Endothelial cell of umbilical vein (primary cell): ENCODE measurements around the gene GJB3. TPM values are rescaled to one million over a fixed set of nuclear protein-coding genes. Genes with fewer than 3 reads are reported as not detected.

ENCODE experiments used
- BruUV-seq: library from RNA; stranded (reverse); fragments of 400-500 nt; replicated peaks from 2 replicates; lab custom pipeline; 2021; lab: Mats Ljungman, UMichigan
- CTCF ChIA-PET: fragments of 300-600, 350-600 bp; sonication (Branson Sonifier 250); formaldehyde crosslinking; loops from one replicate; lab custom pipeline; 2021; ENCODE audit warnings: antibody characterized with exemption, inconsistent platforms; lab: Charles Lee
- POLR2A ChIA-PET: fragments of 300-600, 350-600 bp; sonication (Branson Sonifier 250); formaldehyde crosslinking; loops from one replicate; lab custom pipeline; 2021; ENCODE audit warnings: antibody characterized with exemption, inconsistent platforms; lab: Charles Lee
- DNase-seq: peaks from one replicate; pipeline ENCODE4 v3.0.0-alpha.2; 2011; ENCODE audit warnings: low read depth, low spot score
- FAIRE-seq: peaks from 2 replicates; lab custom pipeline; 2011; peaks lifted over from hg19 to GRCh38; lab: Jason Lieb, UNC
- H2AFZ ChIP-seq: 2 replicates; pipeline ENCODE4 v1.6.0; 2012; ENCODE audit warnings: low read depth, low read length, control low read depth, inconsistent platforms
- H3K27ac ChIP-seq: 2 replicates; pipeline ENCODE4 v1.5.1; 2011; ENCODE audit warnings: low read depth, mild to moderate bottlenecking, control low read depth, low read length, moderate library complexity; ENCODE audit not compliant: insufficient read depth
- H3K27me3 ChIP-seq, 2 experiments: 2 replicates each; pipeline versions ENCODE4 v1.6.0 to v1.6.1; 2011; ENCODE audit warnings: low read length in 2 of 2, mixed read lengths in 1 of 2; ENCODE audit not compliant: control insufficient read depth in 2 of 2, insufficient read depth in 2 of 2
- H3K36me3 ChIP-seq, 2 experiments: 2 replicates in 1 of 2; 3 replicates in 1 of 2; pipeline ENCODE4 v1.5.1; 2011; ENCODE audit warnings: low read length in 2 of 2, mild to moderate bottlenecking in 1 of 2, moderate library complexity in 1 of 2; ENCODE audit not compliant: control insufficient read depth in 2 of 2, insufficient read depth in 2 of 2; ENCODE audit errors: extremely low read depth in 1 of 2
- H3K4me1 ChIP-seq: 3 replicates; pipeline ENCODE4 v1.5.1; 2011; ENCODE audit warnings: mild to moderate bottlenecking, low read length; ENCODE audit not compliant: control insufficient read depth, insufficient read depth; ENCODE audit errors: extremely low read depth
- H3K4me2 ChIP-seq: 2 replicates; pipeline ENCODE4 v1.6.1; 2011; ENCODE audit warnings: low read length, control low read depth, mixed read lengths; ENCODE audit not compliant: insufficient read depth
- H3K4me3 ChIP-seq, 3 experiments: fragments of 200-600 bp in 1 of 3; sonication (generic), shearing (Covaris generic) in 1 of 3; replicated peaks in 1 of 3; 2 replicates each; pipeline ENCODE4 v1.5.1; 2011 to 2016; ENCODE audit warnings: control low read depth in 3 of 3, low read length in 3 of 3, mild to moderate bottlenecking in 2 of 3, inconsistent platforms in 1 of 3, low read depth in 1 of 3, moderate library complexity in 1 of 3; ENCODE audit not compliant: insufficient read depth in 1 of 3
- H3K79me2 ChIP-seq: 2 replicates; pipeline ENCODE4 v1.6.0; 2012; ENCODE audit warnings: low read length, inconsistent platforms; ENCODE audit not compliant: control insufficient read depth, insufficient read depth
- H3K9ac ChIP-seq: replicated peaks from 2 replicates; pipeline ENCODE3; 2011; ENCODE audit warnings: low read length, control low read depth; ENCODE audit not compliant: insufficient read depth; ENCODE audit errors: extremely low read depth
- H3K9me1 ChIP-seq: replicated peaks from 3 replicates; pipeline ENCODE4 v1.6.0; 2011; ENCODE audit warnings: mild to moderate bottlenecking, low read length; ENCODE audit not compliant: control insufficient read depth, insufficient read depth; ENCODE audit errors: extremely low read depth
- H3K9me3 ChIP-seq: replicated peaks from 2 replicates; pipeline ENCODE4 v1.5.1; 2012; ENCODE audit warnings: low read length, inconsistent platforms; ENCODE audit not compliant: control insufficient read depth, insufficient read depth
- H4K20me1 ChIP-seq: replicated peaks from 2 replicates; pipeline ENCODE3; 2011; ENCODE audit warnings: mild to moderate bottlenecking, low read length; ENCODE audit not compliant: control insufficient read depth, insufficient read depth; ENCODE audit errors: extremely low read depth
- CTCF ChIP-seq, 2 donors: IDR thresholded peaks; 1 replicate in 1 of 2; 2 replicates in 1 of 2; pipeline ENCODE4 v1.5.1; 2011; ENCODE audit warnings: low read length in 2 of 2, mild to moderate bottlenecking in 2 of 2, moderate library complexity in 2 of 2, control low read depth in 1 of 2, inconsistent platforms in 1 of 2, low read depth in 1 of 2; ENCODE audit not compliant: insufficient read depth in 1 of 2; ENCODE audit errors: extremely low read depth in 1 of 2
- EZH2 ChIP-seq: IDR thresholded peaks from 2 replicates; pipeline ENCODE4 v1.6.1; 2012; ENCODE audit warnings: borderline replicate concordance, low read depth, mild to moderate bottlenecking, moderate library complexity, low read length, inconsistent platforms; ENCODE audit not compliant: severe bottlenecking
- FOS ChIP-seq: IDR thresholded peaks from 2 replicates; pipeline ENCODE4 v1.6.1; 2011; ENCODE audit warnings: mild to moderate bottlenecking, low read length, moderate library complexity, borderline replicate concordance; ENCODE audit not compliant: insufficient read depth
- GATA2 ChIP-seq: IDR thresholded peaks from 2 replicates; pipeline ENCODE4 v1.7.0; 2011; ENCODE audit warnings: low read depth, mild to moderate bottlenecking, moderate library complexity, mixed read lengths, low read length; ENCODE audit not compliant: insufficient read length, insufficient read depth
- JUN ChIP-seq: IDR thresholded peaks from 2 replicates; pipeline ENCODE4 v1.6.1; 2011; ENCODE audit warnings: borderline replicate concordance, low read depth; ENCODE audit not compliant: insufficient read length, insufficient read depth
- MAX ChIP-seq: IDR thresholded peaks from 2 replicates; pipeline ENCODE4 v1.6.1; 2011; ENCODE audit not compliant: insufficient read depth, insufficient read length
- MYC ChIP-seq: IDR thresholded peaks from one replicate; pipeline ENCODE4 v1.6.1; 2011; ENCODE audit warnings: mild to moderate bottlenecking, low read depth, low read length
- POLR2A ChIP-seq: IDR thresholded peaks from 2 replicates; pipeline ENCODE4 v1.6.1; 2012; ENCODE audit warnings: low read depth, mild to moderate bottlenecking, control low read depth, low read length
- POLR2AphosphoS5 ChIP-seq: IDR thresholded peaks from 2 replicates; pipeline ENCODE4 v1.6.1; 2012; ENCODE audit warnings: low read depth, mild to moderate bottlenecking, control low read depth, low read length, moderate library complexity; ENCODE audit not compliant: insufficient read depth
- dilution Hi-C: fragments of 300-500 bp; cut with MboI; formaldehyde crosslinking; loops from one replicate; pipeline ENCODE4 v1.15.0; 2019; ENCODE audit warnings: low sequenced_read_pairs; ENCODE audit not compliant: extremely low pct_ligation_motif_present
- intact Hi-C: fragments of 100-400 bp; cut with micrococcal nuclease; formaldehyde crosslinking; loops from one replicate; pipeline ENCODE4 v1.10.0; 2022
- polyA plus RNA-seq, 4 experiments: library from polyadenylated mRNA; depleted of rRNA in 3 of 4; stranded (reverse) in 3 of 4; unstranded in 1 of 4; fragments of >200 nt; gene quantifications; 2 replicates each; pipeline versions ENCODE4 v1.2.1 to v1.2.3, GENCODE V29; 2011 to 2012; ENCODE audit warnings: missing spikeins in 1 of 4
- total RNA-seq: library from RNA; stranded (reverse); gene quantifications from 2 replicates; pipeline ENCODE4 v1.2.3, GENCODE V29; 2021

The GJB3 gene
- total and polyA plus RNA-seq, 2 donors (not counting 3 experiments of a cell fraction or from before 2014, with no cell fraction given): not detected

GRCh38 chr1:34795916-34796315 is 14.9 kb downstream of the GJB3 start:
- intact Hi-C loops: no loop called here
- DNase-seq (no peak), FAIRE-seq (no peak)
- ChIA-PET POLR2A (no interaction called here), CTCF (no interaction called here)
- no peaks in the 10 kb centered on the region for H3K79me2 ChIP-seq
- no peaks in the 10 kb centered on the region for H3K4me1 ChIP-seq
- no peak overlapping the region for H3K9ac ChIP-seq
- TF ChIP-seq POLR2A: no peak
- no peak for TF ChIP-seq MAX
- TF ChIP-seq POLR2AphosphoS5: no peak
- no peak for TF ChIP-seq MYC
- no peak for TF ChIP-seq FOS
- no peak for TF ChIP-seq JUN
- no peak for TF ChIP-seq EZH2
- no peak for TF ChIP-seq CTCF (IDR thresholded peaks at IDR 0.05; ENCODE audit: extremely low read depth in 1 of 2, insufficient read depth in 1 of 2, low read depth in 1 of 2, low read length in 2 of 2)
- no peak for TF ChIP-seq GATA2
- H4K20me1 ChIP-seq: no peaks in the 10 kb centered on the region
- H3K4me3 ChIP-seq: peak overlapping the region in 1 of 3 experiments; percentile 52
- peaks cover 33 to 36% of the 10 kb centered on the region in 2 experiments for H3K27me3 ChIP-seq
- dilution Hi-C loops: no loop called here
- no TSS peak for BruUV-seq
- no peak overlapping the region for H3K4me2 ChIP-seq
- no peaks in the 10 kb centered on the region for H3K9me1 ChIP-seq
- no peaks in the 10 kb centered on the region for H3K9me3 ChIP-seq
- H3K27ac ChIP-seq: no peak overlapping the region
- H2AFZ ChIP-seq: no peak overlapping the region
- H3K36me3 ChIP-seq: peaks cover 0 to 15% of the 10 kb centered on the region in 2 experiments
